ENCODE measurements around the gene ZNF521. TPM values are rescaled to one million over a fixed set of nuclear protein-coding genes. Genes with fewer than 3 reads are reported as not detected.

Gene ZNF521
- total and polyA plus RNA-seq, 2 of the 13 experiments (the other 11 are each of a cell fraction or from before 2014, with no cell fraction given): 0.02 TPM; not detected in 1

GRCh38 chr18:25228410-25228809 is 123.6 kb downstream of the ZNF521 start (continued):
- TF ChIP-seq NFIC (IDR thresholded peaks at IDR 0.05; ENCODE audit: low read length): no peak
- no peak for TF ChIP-seq HOXA5 (CRISPR knock-in tag; IDR thresholded peaks at IDR 0.05)
- TF ChIP-seq ZNF180 (CRISPR knock-in tag; IDR thresholded peaks at IDR 0.05; ENCODE audit: borderline replicate concordance, low read depth): no peak
- TF ChIP-seq SNAPC5 (CRISPR knock-in tag; IDR thresholded peaks at IDR 0.05; ENCODE audit: borderline replicate concordance): no peak
- no peak for TF ChIP-seq ZNF124 (CRISPR knock-in tag; IDR thresholded peaks at IDR 0.05)

- H3K79me2 ChIP-seq (ENCODE audit: insufficient read depth, low read length): no peaks in the 10 kb centered on the region
- 76% methylated on average over 12 of the region's 12 CpGs for WGBS (ENCODE audit: low lambda C conversion rate)
- H3K4me2 ChIP-seq (ENCODE audit: low read depth, low read length): no peak overlapping the region
- FAIRE-seq: no peak
- no peaks in the 10 kb centered on the region for H3K36me3 ChIP-seq (replicated peaks in 1 of 2; ENCODE audit: control insufficient read depth in 1 of 2, insufficient read depth in 2 of 2, low read length in 2 of 2)
- no TSS peak for BruUV-seq (replicated peaks)
- peaks cover 0 to 4% of the 10 kb centered on the region in 2 experiments; a peak in 1 of 5 replicates for H3K27me3 ChIP-seq (ENCODE audit: control insufficient read depth in 1 of 2, insufficient read depth in 2 of 2, low read length in 2 of 2)
- ATAC-seq: no peak
- intact Hi-C loops (cut with micrococcal nuclease; ENCODE audit: unreplicated experiment): no loop called here
- H4K20me1 ChIP-seq (ENCODE audit: insufficient read depth, low read length): no peaks in the 10 kb centered on the region
- H3K27ac ChIP-seq (ENCODE audit: extremely low read length, insufficient read depth, low read length): no peak overlapping the region
- no peak overlapping the region for H3K4me3 ChIP-seq (replicated peaks in 1 of 3; ENCODE audit: insufficient read depth in 1 of 3, low read depth in 2 of 3, low read length in 3 of 3)
- in situ Hi-C loops (cut with HindIII; ENCODE audit: extremely low pct_ligation_motif_present, low pct_unique_long_range_greater_than_20kb): no loop called here
- POLR2A ChIA-PET: no interaction called here
- no peak overlapping the region for H3K9ac ChIP-seq (ENCODE audit: insufficient read depth, low read depth, low read length)
- H3K9me3 ChIP-seq (ENCODE audit: low read length): no peaks in the 10 kb centered on the region
- no peak overlapping the region for H2AFZ ChIP-seq (ENCODE audit: low read length)
- no peaks in the 10 kb centered on the region for H3K4me1 ChIP-seq (ENCODE audit: insufficient read depth, low read length)
- DNase-seq (ENCODE audit: low spot score): no peak
- CTCF ChIA-PET (ENCODE audit: low intra/inter-chr PET ratio, low total read pairs): no interaction called here
- TF ChIP-seq ZSCAN31 (CRISPR knock-in tag; IDR thresholded peaks at IDR 0.05; ENCODE audit: low read depth) (no peak), PLRG1 (conservative IDR thresholded peaks at IDR 0.05) (no peak), ARNT (IDR thresholded peaks at IDR 0.05) (no peak), MYPOP (CRISPR knock-in tag; IDR thresholded peaks at IDR 0.05) (no peak), KAT2B (IDR thresholded peaks at IDR 0.05; ENCODE audit: borderline replicate concordance, low read depth, low read length) (no peak), ETV5 (CRISPR knock-in tag; IDR thresholded peaks at IDR 0.05; ENCODE audit: borderline replicate concordance) (no peak), PITX1 (CRISPR knock-in tag; IDR thresholded peaks at IDR 0.05) (no peak), SP1 (IDR thresholded peaks at IDR 0.05) (no peak), SP1 (CRISPR knock-in tag; IDR thresholded peaks at IDR 0.05) (no peak), STAG1 (CRISPR knock-in tag; IDR thresholded peaks at IDR 0.05) (no peak), ZFP36L1 (CRISPR knock-in tag; IDR thresholded peaks at IDR 0.05) (no peak), SRSF4 (IDR thresholded peaks at IDR 0.05; ENCODE audit: low read depth, low read length, poor library complexity, severe bottlenecking) (no peak), ZNF30 (CRISPR knock-in tag; IDR thresholded peaks at IDR 0.05) (no peak), HOXA3 (CRISPR knock-in tag; IDR thresholded peaks at IDR 0.05) (no peak), BCLAF1 (IDR thresholded peaks at IDR 0.05) (no peak), XBP1 (CRISPR knock-in tag; IDR thresholded peaks at IDR 0.05) (no peak), EZH2 (conservative IDR thresholded peaks at IDR 0.05; ENCODE audit: low read depth, low read length) (no peak), ZNF740 (CRISPR knock-in tag; IDR thresholded peaks at IDR 0.05) (no peak)
Observed at GRCh38 chr18:25225151-25225550, 126.8 kb downstream of the ZNF521 start.
